ENCODE results near the gene SRP14.

SRP14 gene

DNA sequence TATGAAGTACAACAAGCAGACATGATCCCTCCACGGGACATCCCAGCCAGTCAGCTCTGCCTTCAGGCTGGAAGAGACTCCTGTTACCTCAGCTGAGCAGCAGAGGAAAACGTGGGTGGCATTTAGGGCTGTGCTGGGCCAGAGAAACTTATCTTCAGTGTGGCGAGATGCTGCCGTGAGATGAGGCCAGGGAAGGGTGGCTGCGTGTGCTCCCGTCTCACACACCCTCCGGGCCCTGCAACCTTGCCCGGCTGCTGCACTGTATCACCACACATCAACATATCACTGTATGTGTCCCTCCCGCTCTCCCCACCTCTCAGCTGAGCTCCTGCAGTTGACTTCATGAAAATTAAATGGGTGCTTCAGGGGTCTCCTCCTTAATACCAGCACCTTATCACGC is 46.3 kb upstream of the SRP14 start:
- H3K9me3 ChIP-seq (ENCODE audit: insufficient read depth, low read depth, low read length): no peaks in the 10 kb centered on the region
- no peaks in the 10 kb centered on the region for H3K79me2 ChIP-seq (ENCODE audit: insufficient read depth, low read length)
- no peak overlapping the region for H2AFZ ChIP-seq (ENCODE audit: low read length)
- no peak for TF ChIP-seq EZH2phosphoT487 (IDR thresholded peaks at IDR 0.05; ENCODE audit: borderline replicate concordance)
- TF ChIP-seq CTCF (conservative IDR thresholded peaks at IDR 0.05; ENCODE audit: low read length): no peak
- no peaks in the 10 kb centered on the region for H3K9me2 ChIP-seq (replicated peaks; ENCODE audit: low read depth, low read length)
- no peaks in the 10 kb centered on the region for H3K27me3 ChIP-seq (ENCODE audit: insufficient read depth, low read length, poor library complexity, severe bottlenecking)
- no peaks in the 10 kb centered on the region for H4K20me1 ChIP-seq (ENCODE audit: insufficient read depth, low read length, poor library complexity, severe bottlenecking)
- H3K4me3 ChIP-seq (ENCODE audit: low read length, poor library complexity, severe bottlenecking): no peak overlapping the region
- H3F3A ChIP-seq (ENCODE audit: low read depth): no peaks in the 10 kb centered on the region
- H3K36me3 ChIP-seq (ENCODE audit: insufficient read depth, low read length): 0 out of 2 replicates have a peak, but pooled peaks cover 5% of the 10 kb centered on the region
- peaks cover 35% of the 10 kb centered on the region for H3K4me1 ChIP-seq (ENCODE audit: insufficient read depth, low read length, poor library complexity, severe bottlenecking)
- H3K9ac ChIP-seq (ENCODE audit: low read depth, low read length, poor library complexity, severe bottlenecking): no peak overlapping the region
- H3K4me2 ChIP-seq (ENCODE audit: low read depth, low read length, poor library complexity, severe bottlenecking): no peak overlapping the region

DNA sequence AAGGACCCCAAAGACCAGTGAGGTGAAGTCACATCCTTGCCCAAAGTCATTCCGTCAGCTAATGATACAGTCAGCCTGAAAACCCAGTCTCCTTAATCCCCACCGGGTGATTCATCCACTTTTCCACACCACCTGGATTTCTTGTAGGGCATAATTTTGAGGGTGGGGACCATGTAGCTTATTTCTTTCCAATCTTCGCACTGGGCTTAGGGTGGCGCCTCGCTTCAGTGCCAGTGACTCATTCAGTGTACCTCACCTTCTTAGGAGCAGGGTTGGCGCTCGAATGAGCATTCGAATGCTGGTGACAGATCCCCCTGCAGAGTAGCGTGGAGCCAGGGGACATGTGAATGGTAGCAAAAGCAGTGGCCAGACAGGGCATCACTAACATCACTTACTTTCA is 45.7 kb upstream of the SRP14 start:
- H3K9me3 ChIP-seq (ENCODE audit: insufficient read depth, low read depth, low read length): no peaks in the 10 kb centered on the region
- 0 out of 2 replicates have a peak, but pooled peaks cover 2% of the 10 kb centered on the region for H3K36me3 ChIP-seq (ENCODE audit: insufficient read depth, low read length)
- no peaks in the 10 kb centered on the region for H3K27me3 ChIP-seq (ENCODE audit: insufficient read depth, low read length, poor library complexity, severe bottlenecking)
- no peaks in the 10 kb centered on the region for H3F3A ChIP-seq (ENCODE audit: low read depth)
- no peaks in the 10 kb centered on the region for H4K20me1 ChIP-seq (ENCODE audit: insufficient read depth, low read length, poor library complexity, severe bottlenecking)
- no peak overlapping the region for H3K4me2 ChIP-seq (ENCODE audit: low read depth, low read length, poor library complexity, severe bottlenecking)
- H3K4me1 ChIP-seq (ENCODE audit: insufficient read depth, low read length, poor library complexity, severe bottlenecking): peaks cover 35% of the 10 kb centered on the region
- TF ChIP-seq EZH2phosphoT487 (IDR thresholded peaks at IDR 0.05; ENCODE audit: borderline replicate concordance): no peak
- TF ChIP-seq CTCF (conservative IDR thresholded peaks at IDR 0.05; ENCODE audit: low read length): no peak
- H3K9me2 ChIP-seq (replicated peaks; ENCODE audit: low read depth, low read length): no peaks in the 10 kb centered on the region
- H3K79me2 ChIP-seq (ENCODE audit: insufficient read depth, low read length): no peaks in the 10 kb centered on the region
- H3K9ac ChIP-seq (ENCODE audit: low read depth, low read length, poor library complexity, severe bottlenecking): no peak overlapping the region
- H2AFZ ChIP-seq (ENCODE audit: low read length): no peak overlapping the region
- H3K4me3 ChIP-seq (ENCODE audit: low read length, poor library complexity, severe bottlenecking): no peak overlapping the region

- Histone ChIP-seq H4K20me1 (ENCODE audit: insufficient read depth, low read length, poor library complexity, severe bottlenecking) (no peaks in the 10 kb centered on the region), H3K79me2 (ENCODE audit: insufficient read depth, low read length) (no peaks in the 10 kb centered on the region), H3K9me2 (replicated peaks; ENCODE audit: low read depth, low read length) (no peaks in the 10 kb centered on the region), H3F3A (ENCODE audit: low read depth) (no peaks in the 10 kb centered on the region), H3K9ac (ENCODE audit: low read depth, low read length, poor library complexity, severe bottlenecking) (peak overlapping the region; percentile 27), H3K27me3 (ENCODE audit: insufficient read depth, low read length, poor library complexity, severe bottlenecking) (no peaks in the 10 kb centered on the region), H3K36me3 (ENCODE audit: insufficient read depth, low read length) (no peaks in the 10 kb centered on the region), H3K4me1 (ENCODE audit: insufficient read depth, low read length, poor library complexity, severe bottlenecking) (peaks cover 35% of the 10 kb centered on the region), H3K4me3 (ENCODE audit: low read length, poor library complexity, severe bottlenecking) (no peak overlapping the region), H2AFZ (ENCODE audit: low read length) (peak overlapping the region; percentile 74; the same call in 1 of the 2 replicates), H3K9me3 (ENCODE audit: insufficient read depth, low read depth, low read length) (no peaks in the 10 kb centered on the region), H3K4me2 (ENCODE audit: low read depth, low read length, poor library complexity, severe bottlenecking) (no peak overlapping the region)
- TF ChIP-seq EZH2phosphoT487 (IDR thresholded peaks at IDR 0.05; ENCODE audit: borderline replicate concordance): no peak
- TF ChIP-seq CTCF (conservative IDR thresholded peaks at IDR 0.05; ENCODE audit: low read length): no peak
Observed at GRCh38 chr15:40082195-40082883, 43.4 kb upstream of the SRP14 start.
